HUES64 (cell line): ENCODE data around the gene TMEM108. TPM values are rescaled to one million over a fixed set of nuclear protein-coding genes. Genes with fewer than 3 reads are reported as not detected.
"Not testable (repeated sequence)": the region's sequence is repeated elsewhere in the genome, so short reads cannot be mapped to it uniquely, and the experiment has no call there.

Experiments
- H3K27ac ChIP-seq: 2 replicates; pipeline ENCODE4 v1.7.0; 2013; ENCODE audit warnings: low read depth, low read length, inconsistent platforms
- H3K27me3 ChIP-seq: 2 replicates; pipeline ENCODE4 v1.6.1; 2013; ENCODE audit warnings: mild to moderate bottlenecking, low read length; ENCODE audit not compliant: insufficient read depth
- H3K36me3 ChIP-seq: 2 replicates; pipeline ENCODE4 v1.6.1; 2013; ENCODE audit warnings: mild to moderate bottlenecking, low read length; ENCODE audit not compliant: insufficient read depth
- H3K4me1 ChIP-seq: 2 replicates; pipeline ENCODE4 v1.6.1; 2013; ENCODE audit warnings: mild to moderate bottlenecking, low read length, moderate library complexity; ENCODE audit not compliant: insufficient read depth
- H3K4me3 ChIP-seq: 2 replicates; pipeline ENCODE4 v1.5.1; 2013; ENCODE audit warnings: mild to moderate bottlenecking, low read length, moderate library complexity
- H3K9ac ChIP-seq: 2 replicates; pipeline ENCODE4 v1.6.1; 2013; ENCODE audit warnings: mild to moderate bottlenecking, low read depth, low read length
- H3K9me3 ChIP-seq: 2 replicates; pipeline ENCODE4 v1.6.1; 2013; ENCODE audit warnings: low read depth, low read length; ENCODE audit not compliant: insufficient read depth
- WGBS: fragments of 150-250, 120-280 bp; methylation state at CpG from one replicate; pipeline ENCODE4 v1.1.7; 2013; ENCODE audit warnings: missing lambda C conversion rate; 5-methylcytosine and 5-hydroxymethylcytosine counted together
- polyA plus RNA-seq, 2 experiments: library from polyadenylated mRNA; stranded (reverse); fragments of 50-300 nt; gene quantifications; one replicate each; pipeline ENCODE4 v1.2.3, GENCODE V29; 2013

The TMEM108 gene
- polyA plus RNA-seq (2013, experiment 1 of 2): 5.3 TPM
- polyA plus RNA-seq (2013, experiment 2 of 2): 6.8 TPM

DNA sequence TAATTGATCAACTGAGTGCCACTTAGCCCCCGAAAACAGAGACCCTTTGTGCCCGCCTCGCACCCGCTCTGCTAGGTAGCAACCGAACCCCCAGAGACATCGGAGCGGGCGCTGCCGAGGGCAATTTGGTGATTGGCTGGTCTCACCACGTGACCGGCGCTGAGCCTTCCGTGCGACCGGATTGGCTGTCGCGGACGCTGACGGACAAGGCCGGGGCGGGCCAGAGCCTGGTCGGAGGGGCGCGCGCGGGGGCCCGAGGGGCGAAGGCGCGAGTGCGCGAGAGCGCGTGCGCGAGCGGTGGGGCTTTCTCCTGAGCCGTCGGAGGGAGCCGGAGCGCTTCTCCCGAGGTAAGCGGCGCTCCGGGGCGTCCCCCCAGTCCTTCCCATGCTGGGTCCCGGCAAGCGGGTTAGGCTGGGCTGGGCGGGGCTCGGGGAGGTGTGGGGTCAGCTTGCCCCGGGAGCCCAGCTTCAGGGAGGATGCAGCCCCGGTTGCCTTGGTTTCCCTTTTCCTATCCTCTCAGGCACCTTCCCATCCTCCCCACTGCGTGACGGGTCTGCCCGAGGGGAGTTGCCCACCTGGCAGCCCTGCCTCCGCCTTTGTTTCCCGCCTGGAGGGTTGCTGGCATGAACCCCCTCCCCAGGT is at the start of gene TMEM108:
TSS of gene TMEM108 (plus strand) at position 303 of the 642 bp plus-strand sequence.
- H3K27me3 ChIP-seq: peaks cover 34% of the 10 kb centered on the region
- no peak within 1 kb of the TSS for H3K27ac ChIP-seq
- peak within 1 kb of the TSS; percentile 22 for H3K9ac ChIP-seq
- H3K4me1 ChIP-seq: peaks cover 25% of the 10 kb centered on the region
- H3K4me3 ChIP-seq: peak within 1 kb of the TSS; percentile 78
- under 1% methylated on average over 57 of the region's 57 CpGs for WGBS
- H3K9me3 ChIP-seq: no peaks in the 10 kb centered on the region
- no peaks in the 10 kb centered on the region for H3K36me3 ChIP-seq

DNA sequence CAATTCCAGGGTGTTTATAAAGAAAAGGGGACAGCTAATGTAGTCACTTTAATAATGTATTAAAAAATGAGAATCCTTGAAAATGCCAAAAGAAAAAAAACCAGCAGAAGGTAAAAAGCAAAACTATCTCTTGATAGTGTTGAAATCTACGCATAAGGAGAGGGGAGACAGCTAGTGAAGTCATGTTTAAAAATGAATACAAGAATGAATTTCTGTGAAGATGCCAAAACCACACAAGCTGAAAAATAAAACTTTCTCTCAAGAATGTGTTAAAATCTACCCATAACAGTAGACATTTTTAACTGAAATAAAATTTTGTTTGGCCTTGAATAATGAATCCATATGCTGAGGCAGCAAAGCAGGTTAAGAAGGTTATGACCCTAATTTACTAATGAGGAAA is 42.2 kb upstream of the TMEM108 start:
- H3K9me3 ChIP-seq: no peaks in the 10 kb centered on the region
- 92% methylated on average over 1 of the region's 1 CpG for whole genome bisulfite sequencing
- H3K4me1 ChIP-seq: no peaks in the 10 kb centered on the region

DNA sequence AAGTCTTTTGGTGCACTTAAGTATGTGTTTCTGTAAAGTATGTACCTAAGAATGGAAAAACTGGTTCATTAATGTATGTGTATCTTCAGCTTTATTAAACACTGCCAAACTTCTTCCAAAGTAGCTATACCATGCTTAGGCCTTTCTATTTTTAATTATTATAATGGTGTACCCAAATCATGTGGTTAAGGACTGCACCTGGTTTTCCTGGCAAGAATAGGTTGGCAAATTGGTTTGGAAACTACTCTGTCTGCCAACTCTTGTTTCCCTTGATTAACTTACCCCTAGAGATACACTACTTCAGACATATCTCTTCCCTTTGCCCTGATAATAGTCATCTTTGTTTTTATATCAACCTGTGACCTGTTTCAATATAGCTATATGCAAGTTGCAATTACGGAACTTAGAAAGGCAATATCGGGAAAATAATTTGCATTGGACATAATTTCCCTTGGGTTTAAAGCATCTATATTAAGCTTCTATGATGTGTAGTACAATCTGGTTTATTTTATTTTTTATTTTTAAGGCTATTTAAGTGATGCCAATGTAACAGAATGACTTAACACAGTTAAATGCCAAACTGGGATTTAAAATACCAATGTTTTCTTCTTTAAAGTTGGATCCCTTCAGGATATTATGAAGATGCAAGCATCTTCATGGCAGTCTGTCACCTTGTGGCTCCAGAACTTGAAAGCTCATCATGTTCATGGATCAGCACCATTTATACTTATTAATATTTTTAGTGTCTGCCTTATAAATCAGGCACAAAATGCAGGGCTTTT is 40.6 kb upstream of the TMEM108 start:
- Histone ChIP-seq H3K27me3 (no peaks in the 10 kb centered on the region), H3K27ac (no peak overlapping the region), H3K9ac (no peak overlapping the region), H3K4me3 (no peak overlapping the region), H3K36me3 (no peaks in the 10 kb centered on the region), H3K9me3 (no peaks in the 10 kb centered on the region), H3K4me1 (no peaks in the 10 kb centered on the region)
- 95% methylated on average over 2 of the region's 2 CpGs for WGBS

More for the DNA sequence above, 42.2 kb upstream of the TMEM108 start:
- Histone ChIP-seq H3K4me3 (no peak overlapping the region), H3K27me3 (no peaks in the 10 kb centered on the region), H3K36me3 (no peaks in the 10 kb centered on the region), H3K9ac (no peak overlapping the region), H3K27ac (no peak overlapping the region)

DNA sequence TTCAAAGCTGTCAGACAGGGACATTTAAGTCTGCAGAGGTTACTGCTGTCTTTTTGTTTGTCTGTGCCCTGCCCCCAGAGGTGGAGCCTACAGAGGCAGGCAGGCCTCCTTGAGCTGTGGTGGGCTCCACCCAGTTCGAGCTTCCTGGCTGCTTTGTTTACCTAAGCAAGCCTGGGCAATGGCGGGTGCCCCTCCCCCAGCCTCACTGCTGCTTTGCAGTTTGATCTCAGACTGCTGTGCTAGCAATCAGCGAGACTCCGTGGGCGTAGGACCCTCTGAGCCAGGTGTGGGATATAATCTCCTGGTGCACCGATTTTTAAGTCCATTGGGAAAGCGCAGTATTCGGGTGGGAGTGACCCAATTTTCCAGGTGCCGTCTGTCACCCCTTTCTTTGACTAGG is 33.2 kb upstream of the TMEM108 start:
- not testable (repeated sequence) for H3K9ac ChIP-seq, H3K4me1 ChIP-seq, H3K27ac ChIP-seq, H3K4me3 ChIP-seq, H3K27me3 ChIP-seq, H3K36me3 ChIP-seq
- WGBS: 89% methylated on average over 9 of the region's 9 CpGs
- peaks cover 15% of the 10 kb centered on the region for H3K9me3 ChIP-seq

DNA sequence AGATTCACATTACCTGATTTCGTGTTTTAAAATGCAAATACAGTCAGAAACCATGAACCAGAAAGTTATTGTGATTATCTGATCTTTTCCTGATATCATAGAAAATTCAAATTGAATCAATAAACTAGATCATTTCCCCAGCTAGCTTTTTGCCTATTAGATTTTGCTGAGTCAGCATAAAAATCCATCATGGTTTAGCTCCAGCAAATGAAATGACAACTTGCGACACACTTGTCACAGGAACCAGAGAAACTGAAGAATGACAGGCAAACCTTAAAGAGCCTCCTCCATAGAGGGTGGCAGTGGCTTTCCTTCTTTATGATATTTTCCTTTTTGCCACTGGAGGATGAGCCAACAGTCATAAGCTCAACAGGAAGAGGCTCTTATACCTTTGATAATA is 30.6 kb upstream of the TMEM108 start:
- Histone ChIP-seq H3K9me3 (peaks cover 23% of the 10 kb centered on the region), H3K9ac (no peak overlapping the region), H3K4me3 (no peak overlapping the region), H3K4me1 (no peaks in the 10 kb centered on the region), H3K27me3 (no peaks in the 10 kb centered on the region), H3K27ac (no peak overlapping the region), H3K36me3 (no peaks in the 10 kb centered on the region)
- WGBS: 97% methylated on average over 1 of the region's 2 CpGs

DNA sequence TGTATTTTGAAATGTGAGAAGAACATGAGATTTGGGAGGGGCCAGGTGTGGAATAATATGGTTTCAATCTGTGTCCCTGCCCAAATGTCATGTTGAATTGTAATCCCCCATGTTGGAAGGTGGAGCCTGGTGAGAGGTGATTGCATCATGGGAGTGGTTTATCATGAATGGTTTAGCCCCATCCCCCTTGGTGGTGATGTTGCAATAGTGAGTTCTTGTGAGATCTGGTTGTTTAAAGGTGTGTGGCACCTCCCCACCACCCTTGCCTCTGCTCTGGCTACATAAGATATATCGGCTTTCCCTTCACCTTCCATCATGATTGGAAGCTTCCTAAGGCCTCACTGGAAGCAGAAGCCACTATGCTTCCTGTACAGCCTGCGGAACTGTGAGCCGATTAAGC is 23.9 kb upstream of the TMEM108 start:
- H3K27me3 ChIP-seq: no peaks in the 10 kb centered on the region
- peaks cover 8% of the 10 kb centered on the region; the same call in 1 of the 2 replicates for H3K9me3 ChIP-seq
- H3K4me3 ChIP-seq: no peak overlapping the region
- H3K9ac ChIP-seq: no peak overlapping the region
- H3K36me3 ChIP-seq: no peaks in the 10 kb centered on the region
- WGBS: 98% methylated on average over 3 of the region's 3 CpGs
- H3K4me1 ChIP-seq: no peaks in the 10 kb centered on the region
- H3K27ac ChIP-seq: no peak overlapping the region

DNA sequence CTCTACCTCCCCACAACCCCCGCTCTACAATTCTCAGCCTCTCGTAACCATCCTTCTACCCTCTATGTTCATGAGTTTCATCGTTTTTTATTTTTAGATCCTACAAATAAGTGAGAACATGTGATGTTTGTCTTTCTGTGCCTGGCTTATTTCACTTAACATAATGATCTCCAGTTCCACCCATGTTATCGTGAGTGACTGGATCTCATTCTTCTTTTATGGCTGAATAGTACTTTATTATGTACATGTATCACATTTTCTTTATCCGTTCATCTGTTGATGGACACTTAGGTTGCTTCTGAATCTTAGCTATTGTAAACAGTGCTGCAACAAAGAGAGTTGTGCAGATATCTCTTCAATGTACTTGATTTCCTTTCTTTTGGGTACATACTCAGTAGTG is 22.6 kb upstream of the TMEM108 start:
- H3K9me3 ChIP-seq, H3K4me1 ChIP-seq, H3K27ac ChIP-seq, H3K36me3 ChIP-seq, H3K27me3 ChIP-seq, H3K9ac ChIP-seq, H3K4me3 ChIP-seq: not testable (repeated sequence)
- WGBS: 96% methylated on average over 3 of the region's 5 CpGs

DNA sequence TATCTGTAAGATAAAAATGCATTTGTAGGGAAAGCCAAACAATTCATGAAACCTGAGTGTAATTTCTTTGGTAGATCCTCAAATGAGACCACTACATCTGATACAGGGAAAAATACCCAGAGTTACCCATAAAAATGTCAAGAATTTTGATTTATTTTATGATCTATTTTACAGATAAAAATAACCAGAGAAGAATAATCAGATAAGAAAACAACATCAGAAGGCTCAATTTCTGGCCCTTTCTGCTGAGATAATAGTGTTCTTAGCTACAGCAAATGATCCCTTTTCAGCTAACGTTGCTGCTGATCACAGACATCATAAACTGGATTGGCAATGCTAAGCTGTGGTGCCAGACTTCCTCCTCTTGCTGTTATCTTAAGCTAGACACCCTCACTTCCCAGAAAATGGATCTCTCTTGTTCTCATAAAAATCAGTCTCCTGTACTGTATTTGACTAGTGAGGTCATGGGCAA is 21.3 kb upstream of the TMEM108 start:
- WGBS: 80% methylated on average over 1 of the region's 1 CpG
- Histone ChIP-seq H3K4me3 (no peak overlapping the region), H3K36me3 (no peaks in the 10 kb centered on the region)

DNA sequence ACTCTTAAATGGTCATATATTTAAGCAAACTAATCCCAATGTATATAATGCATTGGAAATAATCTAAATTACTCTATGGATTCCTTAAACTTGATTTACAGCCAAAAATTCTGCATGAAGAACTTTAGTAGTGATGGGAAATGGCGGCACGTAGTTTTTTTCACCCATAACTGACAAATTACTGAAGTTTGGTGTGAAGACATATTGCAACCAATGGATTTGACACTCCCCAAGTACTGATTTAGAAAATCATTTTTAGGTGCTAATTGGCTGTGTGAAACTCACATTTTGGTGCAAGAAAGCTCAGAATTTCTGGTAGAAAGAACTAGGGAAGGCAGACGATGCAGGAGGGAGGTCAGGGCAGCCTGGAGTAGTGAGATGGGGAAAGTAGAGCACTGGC is 19.3 kb upstream of the TMEM108 start:
- no peak overlapping the region for H3K4me3 ChIP-seq
- WGBS: 96% methylated on average over 1 of the region's 3 CpGs
- H3K27ac ChIP-seq: no peak overlapping the region

More for the DNA sequence above, 21.3 kb upstream of the TMEM108 start:
- Histone ChIP-seq H3K4me1 (no peaks in the 10 kb centered on the region), H3K9me3 (peaks cover 5% of the 10 kb centered on the region; the same call in 1 of the 2 replicates), H3K9ac (no peak overlapping the region), H3K27ac (no peak overlapping the region), H3K27me3 (no peaks in the 10 kb centered on the region)

DNA sequence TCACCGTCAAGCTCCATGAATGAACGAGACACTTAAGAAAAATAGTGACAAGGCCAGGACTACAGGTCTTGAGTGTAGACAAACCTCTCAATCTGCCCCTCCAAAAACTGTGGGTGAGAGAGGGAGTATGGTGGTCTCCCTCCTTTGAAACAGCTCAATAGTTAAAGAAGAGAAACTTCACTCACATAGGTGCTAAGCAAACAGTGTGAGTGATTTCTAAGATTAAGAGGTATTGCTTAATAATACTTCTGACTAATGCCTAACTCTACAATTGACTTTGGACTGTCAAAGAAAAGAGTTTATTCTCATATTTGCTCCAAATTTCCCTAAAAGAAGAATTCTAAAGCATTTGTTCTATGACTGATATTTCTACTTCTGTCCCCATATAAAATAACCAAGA is 17.0 kb upstream of the TMEM108 start:
- no peak overlapping the region for H3K27ac ChIP-seq
- no peaks in the 10 kb centered on the region for H3K4me1 ChIP-seq
- H3K9me3 ChIP-seq: no peaks in the 10 kb centered on the region
- no peak overlapping the region for H3K4me3 ChIP-seq
- H3K36me3 ChIP-seq: no peaks in the 10 kb centered on the region
- WGBS: 91% methylated on average over 2 of the region's 2 CpGs
- H3K9ac ChIP-seq: no peak overlapping the region
- no peaks in the 10 kb centered on the region for H3K27me3 ChIP-seq

More for the DNA sequence above, 19.3 kb upstream of the TMEM108 start:
- Histone ChIP-seq H3K9ac (no peak overlapping the region), H3K27me3 (no peaks in the 10 kb centered on the region), H3K36me3 (no peaks in the 10 kb centered on the region), H3K9me3 (no peaks in the 10 kb centered on the region), H3K4me1 (no peaks in the 10 kb centered on the region)

DNA sequence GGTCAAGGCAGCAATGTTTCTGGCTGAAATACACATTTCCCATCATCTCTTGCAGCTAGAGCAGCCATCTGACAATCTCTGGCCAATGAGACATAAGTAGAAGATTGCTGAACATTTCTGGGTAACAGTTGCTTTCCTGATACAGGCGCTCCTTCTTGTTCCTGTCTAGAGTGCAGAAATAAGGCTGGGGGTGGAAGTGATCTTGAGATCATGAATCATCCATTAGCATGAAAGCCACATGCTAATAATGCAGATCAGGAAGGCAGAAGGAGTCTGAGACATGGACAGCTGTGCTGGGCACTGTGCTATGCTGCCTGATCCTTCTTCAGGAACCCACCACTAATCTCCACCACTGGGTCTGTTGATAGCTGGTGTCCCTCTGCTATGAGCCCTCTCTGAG is 14.8 kb upstream of the TMEM108 start:
- Histone ChIP-seq H3K4me3 (no peak overlapping the region), H3K27ac (no peak overlapping the region), H3K9me3 (no peaks in the 10 kb centered on the region), H3K4me1 (no peaks in the 10 kb centered on the region), H3K36me3 (no peaks in the 10 kb centered on the region), H3K9ac (no peak overlapping the region), H3K27me3 (no peaks in the 10 kb centered on the region)
- 88% methylated on average over 1 of the region's 1 CpG for WGBS
